GM12878 (cell line): ENCODE data around the gene GIGYF2.

Experiments
- FOXM1 ChIP-seq: IDR thresholded peaks from 2 replicates; pipeline ENCODE4 v1.6.1; 2012; ENCODE audit warnings: low read depth, mild to moderate bottlenecking, inconsistent platforms, low read length, moderate library complexity
- JUNB ChIP-seq: IDR thresholded peaks from 2 replicates; pipeline ENCODE4 v1.6.1; 2016; ENCODE audit warnings: antibody characterized with exemption, mild to moderate bottlenecking
- JUND ChIP-seq: IDR thresholded peaks from 2 replicates; pipeline ENCODE4 v1.6.1; 2012; ENCODE audit warnings: low read depth, mild to moderate bottlenecking, low read length, improper control_type of control experiment, moderate library complexity
- LARP7 ChIP-seq: fragments of 450-650 bp; IDR thresholded peaks from 2 replicates; pipeline ENCODE4 v1.6.1; 2017; ENCODE audit warnings: mild to moderate bottlenecking
- MEF2A ChIP-seq: IDR thresholded peaks from 2 replicates; pipeline ENCODE4 v1.6.1; 2011; ENCODE audit warnings: low read depth, mild to moderate bottlenecking, low read length, moderate library complexity; ENCODE audit not compliant: insufficient read depth
- MEF2B ChIP-seq: fragments of 450-650 bp; IDR thresholded peaks from 2 replicates; pipeline ENCODE4 v1.6.1; 2018; ENCODE audit warnings: mild to moderate bottlenecking, moderate library complexity; ENCODE audit not compliant: partially characterized antibody, poor library complexity, severe bottlenecking
- NR2C2 ChIP-seq: IDR thresholded peaks from 2 replicates; pipeline ENCODE4 v1.6.1; 2011; ENCODE audit warnings: borderline replicate concordance, low read depth; ENCODE audit not compliant: control insufficient read depth, insufficient read length
- POLR2A ChIP-seq: IDR thresholded peaks from 2 replicates; pipeline ENCODE4 v1.6.1; 2011; ENCODE audit warnings: low read depth, mild to moderate bottlenecking, low read length
- POLR2AphosphoS5 ChIP-seq: IDR thresholded peaks from 2 replicates; pipeline ENCODE4 v1.6.1; 2011; ENCODE audit warnings: mild to moderate bottlenecking, low read length, inconsistent platforms
- RAD21 ChIP-seq: IDR thresholded peaks from 2 replicates; pipeline ENCODE4 v1.6.1; 2011; ENCODE audit warnings: mild to moderate bottlenecking, low read depth, low read length, moderate library complexity; ENCODE audit not compliant: insufficient read depth
- ZNF217 ChIP-seq: fragments of 450-650 bp; IDR thresholded peaks from 2 replicates; pipeline ENCODE4 v1.6.1; 2017; ENCODE audit warnings: antibody characterized with exemption, mild to moderate bottlenecking
- TF ChIP-seq, protein P1 (sequence below), 3 experiments: IDR thresholded peaks in 2 of 3; conservative IDR thresholded peaks in 1 of 3; 2 replicates each; pipeline ENCODE4 v1.5.1; 2011; ENCODE audit warnings: low read depth in 3 of 3, low read length in 3 of 3, mild to moderate bottlenecking in 3 of 3, control low read depth in 2 of 3, moderate library complexity in 2 of 3, inconsistent platforms in 1 of 3, mixed read lengths in 1 of 3; ENCODE audit not compliant: control insufficient read depth in 2 of 3, insufficient read depth in 1 of 3; ENCODE audit errors: extremely low read depth in 1 of 3
- TF ChIP-seq, protein P2 (sequence below): IDR thresholded peaks from 2 replicates; pipeline ENCODE4 v1.6.1; 2012; ENCODE audit warnings: low read depth, low read length, improper control_type of control experiment
- TF ChIP-seq, protein P3 (sequence below): fragments of 450-650 bp; IDR thresholded peaks from 2 replicates; pipeline ENCODE4 v1.6.1; 2018; ENCODE audit warnings: mild to moderate bottlenecking, low read depth, moderate library complexity; ENCODE audit not compliant: partially characterized antibody

DNA sequence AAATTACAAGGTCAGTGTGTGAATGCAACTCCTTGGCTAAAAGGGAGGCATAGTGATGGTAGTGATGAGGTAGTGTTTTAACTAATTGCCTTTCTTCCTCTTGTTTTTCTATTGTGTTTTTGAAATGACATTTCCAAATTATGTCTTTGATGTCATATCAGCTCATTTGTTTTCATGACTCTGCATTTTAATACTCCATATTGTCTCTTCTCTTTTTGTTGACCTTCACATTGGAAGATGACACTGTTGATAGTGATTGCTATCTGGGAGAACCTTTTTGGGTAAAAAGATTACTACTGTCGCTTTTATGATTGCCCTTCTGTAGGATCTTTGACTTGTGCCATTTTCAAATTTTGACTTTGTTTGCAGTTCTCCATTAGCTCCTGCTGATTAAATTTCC lies 3.0 kb downstream of the GIGYF2 start:
- TF ChIP-seq JUNB (no peak), RAD21 (no peak), LARP7 (no peak), POLR2AphosphoS5 (no peak), FOXM1 (no peak), JUND (no peak), ZNF217 (no peak), NR2C2 (no peak), MEF2A (no peak), MEF2B (no peak), POLR2A (no peak)
- TF ChIP-seq, protein P1, sequence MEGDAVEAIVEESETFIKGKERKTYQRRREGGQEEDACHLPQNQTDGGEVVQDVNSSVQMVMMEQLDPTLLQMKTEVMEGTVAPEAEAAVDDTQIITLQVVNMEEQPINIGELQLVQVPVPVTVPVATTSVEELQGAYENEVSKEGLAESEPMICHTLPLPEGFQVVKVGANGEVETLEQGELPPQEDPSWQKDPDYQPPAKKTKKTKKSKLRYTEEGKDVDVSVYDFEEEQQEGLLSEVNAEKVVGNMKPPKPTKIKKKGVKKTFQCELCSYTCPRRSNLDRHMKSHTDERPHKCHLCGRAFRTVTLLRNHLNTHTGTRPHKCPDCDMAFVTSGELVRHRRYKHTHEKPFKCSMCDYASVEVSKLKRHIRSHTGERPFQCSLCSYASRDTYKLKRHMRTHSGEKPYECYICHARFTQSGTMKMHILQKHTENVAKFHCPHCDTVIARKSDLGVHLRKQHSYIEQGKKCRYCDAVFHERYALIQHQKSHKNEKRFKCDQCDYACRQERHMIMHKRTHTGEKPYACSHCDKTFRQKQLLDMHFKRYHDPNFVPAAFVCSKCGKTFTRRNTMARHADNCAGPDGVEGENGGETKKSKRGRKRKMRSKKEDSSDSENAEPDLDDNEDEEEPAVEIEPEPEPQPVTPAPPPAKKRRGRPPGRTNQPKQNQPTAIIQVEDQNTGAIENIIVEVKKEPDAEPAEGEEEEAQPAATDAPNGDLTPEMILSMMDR (IDR thresholded peaks at IDR 0.05 in 2 of 3, conservative IDR thresholded peaks at IDR 0.05 in 1 of 3; ENCODE audit: control insufficient read depth in 2 of 3, extremely low read depth in 1 of 3, insufficient read depth in 1 of 3, low read depth in 3 of 3, low read length in 3 of 3): no peak
- TF ChIP-seq, protein P2, sequence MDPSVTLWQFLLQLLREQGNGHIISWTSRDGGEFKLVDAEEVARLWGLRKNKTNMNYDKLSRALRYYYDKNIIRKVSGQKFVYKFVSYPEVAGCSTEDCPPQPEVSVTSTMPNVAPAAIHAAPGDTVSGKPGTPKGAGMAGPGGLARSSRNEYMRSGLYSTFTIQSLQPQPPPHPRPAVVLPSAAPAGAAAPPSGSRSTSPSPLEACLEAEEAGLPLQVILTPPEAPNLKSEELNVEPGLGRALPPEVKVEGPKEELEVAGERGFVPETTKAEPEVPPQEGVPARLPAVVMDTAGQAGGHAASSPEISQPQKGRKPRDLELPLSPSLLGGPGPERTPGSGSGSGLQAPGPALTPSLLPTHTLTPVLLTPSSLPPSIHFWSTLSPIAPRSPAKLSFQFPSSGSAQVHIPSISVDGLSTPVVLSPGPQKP: no peak
- TF ChIP-seq, protein P3, sequence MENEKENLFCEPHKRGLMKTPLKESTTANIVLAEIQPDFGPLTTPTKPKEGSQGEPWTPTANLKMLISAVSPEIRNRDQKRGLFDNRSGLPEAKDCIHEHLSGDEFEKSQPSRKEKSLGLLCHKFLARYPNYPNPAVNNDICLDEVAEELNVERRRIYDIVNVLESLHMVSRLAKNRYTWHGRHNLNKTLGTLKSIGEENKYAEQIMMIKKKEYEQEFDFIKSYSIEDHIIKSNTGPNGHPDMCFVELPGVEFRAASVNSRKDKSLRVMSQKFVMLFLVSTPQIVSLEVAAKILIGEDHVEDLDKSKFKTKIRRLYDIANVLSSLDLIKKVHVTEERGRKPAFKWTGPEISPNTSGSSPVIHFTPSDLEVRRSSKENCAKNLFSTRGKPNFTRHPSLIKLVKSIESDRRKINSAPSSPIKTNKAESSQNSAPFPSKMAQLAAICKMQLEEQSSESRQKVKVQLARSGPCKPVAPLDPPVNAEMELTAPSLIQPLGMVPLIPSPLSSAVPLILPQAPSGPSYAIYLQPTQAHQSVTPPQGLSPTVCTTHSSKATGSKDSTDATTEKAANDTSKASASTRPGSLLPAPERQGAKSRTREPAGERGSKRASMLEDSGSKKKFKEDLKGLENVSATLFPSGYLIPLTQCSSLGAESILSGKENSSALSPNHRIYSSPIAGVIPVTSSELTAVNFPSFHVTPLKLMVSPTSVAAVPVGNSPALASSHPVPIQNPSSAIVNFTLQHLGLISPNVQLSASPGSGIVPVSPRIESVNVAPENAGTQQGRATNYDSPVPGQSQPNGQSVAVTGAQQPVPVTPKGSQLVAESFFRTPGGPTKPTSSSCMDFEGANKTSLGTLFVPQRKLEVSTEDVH: no peak
